Epithelial cell of proximal tubule (primary cell): ENCODE measurements around the gene GABARAPL2. TPM values are rescaled to one million over a fixed set of nuclear protein-coding genes. Genes with fewer than 3 reads are reported as not detected.

Source experiments
- DNase-seq: peaks from one replicate; pipeline ENCODE4 v3.0.0-alpha.2; 2011; ENCODE audit warnings: low read depth
- H3K4me3 ChIP-seq: 2 replicates; pipeline ENCODE4 v1.5.1; 2011; ENCODE audit warnings: low read depth, mild to moderate bottlenecking, low read length
- CTCF ChIP-seq: conservative IDR thresholded peaks from 2 replicates; pipeline ENCODE4 v1.5.1; 2012; ENCODE audit warnings: low read depth, mild to moderate bottlenecking, low read length
- total RNA-seq: library from RNA; depleted of rRNA; stranded (reverse); fragments of >200 nt; gene quantifications from 2 replicates; pipeline ENCODE4 v1.2.3, GENCODE V29; 2015

The GABARAPL2 gene
- total RNA-seq, 1 donor from 2014 or later, result 79.8 TPM

GRCh38 chr16:75624921-75625334 lies 58.7 kb downstream of the GABARAPL2 start:
- no peak for DNase-seq
- no peak for TF ChIP-seq CTCF
- H3K4me3 ChIP-seq, result no peak overlapping the region

- no peak overlapping the region for H3K4me3 ChIP-seq
- TF ChIP-seq CTCF, result no peak
- no peak for DNase-seq
These were observed 60.6 kb downstream of the GABARAPL2 start for GRCh38 chr16:75626806-75627205.

Other genes with a start within 250 kb of the GABARAPL2 start
- gene CFDP1, start 132.9 kb upstream of the GABARAPL2 start, total RNA-seq, result 52.2 and 117 TPM in 2 replicates
- gene TMEM170A, start 101.7 kb upstream of the GABARAPL2 start, total RNA-seq, result 17.1 and 28.8 TPM in 2 replicates
- gene CHST6, start 70.9 kb upstream of the GABARAPL2 start, total RNA-seq, result 2.2 and 3.0 TPM in 2 replicates
- not detected in 2 replicates for gene CHST5, start 30.3 kb upstream of the GABARAPL2 start, total RNA-seq
- 12.5 and 14.0 TPM in 2 replicates for gene TMEM231, start 10.1 kb upstream of the GABARAPL2 start, total RNA-seq
- 47.0 and 71.4 TPM in 2 replicates for gene ADAT1, start 56.9 kb downstream of the GABARAPL2 start, total RNA-seq
- 180 and 261 TPM in 2 replicates for gene KARS1, start 81.3 kb downstream of the GABARAPL2 start, total RNA-seq
- 34.6 and 35.3 TPM in 2 replicates for gene TERF2IP, start 81.4 kb downstream of the GABARAPL2 start, total RNA-seq
- gene CPHXL2, start 110.6 kb downstream of the GABARAPL2 start, total RNA-seq, result not detected in 2 replicates
- not detected in 2 replicates for gene DUXB, start 135.1 kb downstream of the GABARAPL2 start, total RNA-seq
- not detected in 2 replicates for gene CPHXL, start 160.1 kb downstream of the GABARAPL2 start, total RNA-seq